Suprapubic skin (tissue), 4 donors: Measurements from ENCODE around the gene SNRPA. TPM values are rescaled to one million over a fixed set of nuclear protein-coding genes. Genes with fewer than 3 reads are reported as not detected.
"Not testable (repeated sequence)": the region's sequence is repeated elsewhere in the genome, so short reads cannot be mapped to it uniquely, and the experiment has no call there.

ENCODE experiments used
- DNase-seq, 2 donors: peaks; one replicate each; pipeline ENCODE4 v3.0.0-alpha.2; 2019; ENCODE audit warnings: low spot score in 2 of 2
- H3K27ac ChIP-seq: fragments of 200-600 bp; sonication (generic); one replicate; pipeline ENCODE4 v1.5.1; 2019
- H3K27me3 ChIP-seq: fragments of 200-600 bp; sonication (generic); one replicate; pipeline ENCODE4 v1.5.1; 2019
- H3K36me3 ChIP-seq: fragments of 200-600 bp; sonication (generic); one replicate; pipeline ENCODE4 v1.5.1; 2019
- H3K4me1 ChIP-seq: fragments of 200-600 bp; sonication (generic); one replicate; pipeline ENCODE4 v1.5.1; 2019
- H3K4me3 ChIP-seq: fragments of 200-600 bp; sonication (generic); one replicate; pipeline ENCODE4 v1.5.1; 2019; ENCODE audit warnings: mild to moderate bottlenecking
- H3K9me3 ChIP-seq: fragments of 200-600 bp; sonication (generic); one replicate; pipeline ENCODE4 v1.5.1; 2019
- CTCF ChIP-seq, 2 donors: fragments of 200-600 bp in 1 of 2; fragments of 450-650 bp in 1 of 2; sonication (generic) in 1 of 2; IDR thresholded peaks; one replicate each; pipeline ENCODE4 v1.5.1; 2016 to 2019; ENCODE audit warnings: antibody characterized with exemption in 2 of 2, mild to moderate bottlenecking in 1 of 2, moderate library complexity in 1 of 2
- EP300 ChIP-seq: sonication (generic); formaldehyde crosslinking; IDR thresholded peaks from one replicate; pipeline ENCODE4 v1.6.1; 2017; ENCODE audit warnings: antibody characterized with exemption
- POLR2A ChIP-seq, 2 donors: fragments of 450-650 bp; IDR thresholded peaks; one replicate each; pipeline ENCODE4 v1.6.1; 2017; ENCODE audit warnings: antibody characterized with exemption in 2 of 2, mild to moderate bottlenecking in 2 of 2, moderate library complexity in 2 of 2
- POLR2AphosphoS5 ChIP-seq, 3 donors: sonication (generic); formaldehyde crosslinking; IDR thresholded peaks; one replicate each; pipeline ENCODE4 v1.6.1; 2017; ENCODE audit warnings: antibody characterized with exemption in 3 of 3
- WGBS: methylation state at CpG from one replicate; pipeline ENCODE4 v1.1.5; 2018; 5-methylcytosine and 5-hydroxymethylcytosine counted together
- total RNA-seq, 4 donors: library from RNA; depleted of rRNA; stranded (reverse); fragments of >200 nt; gene quantifications; one replicate each; pipeline ENCODE4 v1.1.0, GENCODE V29; 2016

Gene SNRPA
- total RNA-seq, 4 donors from 2014 or later: 49.6 to 52.2 (median 51.0) TPM

DNA sequence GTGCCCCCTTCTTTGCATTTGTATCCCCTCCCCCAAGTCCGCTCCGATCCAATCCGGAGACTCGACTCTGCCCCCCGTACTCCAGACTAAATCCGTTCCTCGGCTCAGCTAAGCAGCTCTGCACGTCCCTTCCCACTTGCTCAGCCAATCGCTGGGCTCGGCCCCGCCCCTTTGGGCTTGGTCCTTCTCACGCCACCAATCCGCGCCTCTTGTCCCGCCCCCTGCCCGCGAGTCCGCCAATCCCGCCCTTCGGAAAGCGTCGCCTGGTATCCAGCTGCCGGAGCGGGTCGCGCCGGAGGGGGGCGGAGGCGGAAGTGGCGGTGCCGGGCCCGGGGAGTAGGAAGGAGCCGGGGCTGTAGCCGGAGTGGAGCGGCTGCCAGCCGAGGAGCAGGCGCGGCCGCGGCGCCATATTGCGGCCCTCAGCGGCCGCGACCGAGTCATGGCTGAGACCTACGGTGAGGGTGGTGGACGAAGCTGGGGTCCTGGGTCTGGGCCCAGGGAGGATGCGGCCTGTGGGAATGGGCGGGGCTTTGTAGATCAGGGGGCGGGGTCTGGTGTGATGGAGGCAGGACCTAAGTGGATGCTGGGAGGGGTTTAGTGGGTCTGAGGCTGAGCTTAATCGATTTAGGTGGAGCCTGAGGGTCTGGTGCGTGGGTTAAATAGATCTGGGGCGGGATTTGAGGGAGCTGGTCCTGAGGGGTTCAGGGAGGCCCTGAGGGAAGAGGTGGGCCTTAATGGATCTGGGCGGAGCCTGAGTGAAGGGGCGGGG lies 27.1 kb downstream of the SNRPA start, which contains the start of gene RAB4B:
Gene RAB4B, plus strand, starts transcription at position 311 of the 769 bp plus-strand sequence. Its CDS starts 129 bp downstream, at position 440.
- H3K4me3 ChIP-seq: peak within 1 kb of the TSS; percentile 62
- peaks cover 18% of the 10 kb centered on the region for H3K4me1 ChIP-seq
- H3K9me3 ChIP-seq: no peaks in the 10 kb centered on the region
- H3K27ac ChIP-seq: peak within 1 kb of the TSS; percentile 93
- under 1% methylated on average over 39 of the region's 56 CpGs for whole genome bisulfite sequencing
- DNase-seq: peak; percentile 100
- H3K27me3 ChIP-seq: no peaks in the 10 kb centered on the region
- H3K36me3 ChIP-seq: no peaks in the 10 kb centered on the region
- TF ChIP-seq CTCF (IDR thresholded peaks at IDR 0.05): peak in 1 of 2 donors; percentile 9
- TF ChIP-seq POLR2AphosphoS5 (IDR thresholded peaks at IDR 0.05): peak in 2 of 3 donors; percentile 89 to 93
- TF ChIP-seq EP300: no peak
- peak in 1 of 2 donors; percentile 78 for TF ChIP-seq POLR2A (IDR thresholded peaks at IDR 0.05)

DNA sequence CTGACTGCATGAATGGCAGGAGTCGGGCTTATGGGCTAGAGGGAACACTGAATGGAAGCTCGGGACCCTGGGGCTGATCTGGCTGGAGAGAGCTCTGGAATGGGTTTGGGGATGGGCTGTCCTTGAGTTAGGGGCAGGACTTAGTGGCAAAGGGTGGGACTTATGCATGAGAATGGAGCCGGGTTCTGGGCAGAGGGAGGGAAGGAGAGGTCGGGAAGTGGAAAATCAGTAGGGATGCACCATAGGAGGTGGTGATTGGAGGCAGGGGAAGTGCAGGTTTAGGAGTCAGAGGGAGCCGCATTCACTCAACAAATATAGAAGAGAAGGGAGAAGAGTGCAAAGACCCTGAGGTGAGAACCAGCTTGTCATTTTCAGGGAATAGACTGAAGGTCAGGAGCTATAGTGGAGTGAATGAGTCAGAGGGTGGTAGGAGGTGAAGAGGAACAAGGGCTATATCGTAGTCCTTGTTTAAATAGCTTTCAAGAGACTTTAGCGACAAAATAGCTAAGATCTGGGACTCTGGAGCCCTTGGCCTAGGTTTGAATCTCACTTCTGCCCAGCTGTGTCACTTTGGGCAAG lies 27.8 kb downstream of the SNRPA start:
- H3K27me3 ChIP-seq: no peaks in the 10 kb centered on the region
- H3K4me1 ChIP-seq: peaks cover 18% of the 10 kb centered on the region
- H3K9me3 ChIP-seq: no peaks in the 10 kb centered on the region
- no peak for DNase-seq
- H3K27ac ChIP-seq: peak overlapping the region; percentile 93
- WGBS: 16% methylated on average over 7 of the region's 7 CpGs
- TF ChIP-seq EP300 (no peak), CTCF (IDR thresholded peaks at IDR 0.05) (no peak), POLR2A (IDR thresholded peaks at IDR 0.05) (no peak), POLR2AphosphoS5 (IDR thresholded peaks at IDR 0.05) (no peak)
- H3K36me3 ChIP-seq: peaks cover 3% of the 10 kb centered on the region
- H3K4me3 ChIP-seq: peak overlapping the region; percentile 62

- DNase-seq: no peak
- no peak for TF ChIP-seq POLR2AphosphoS5 (IDR thresholded peaks at IDR 0.05)
- no peak for TF ChIP-seq EP300
- TF ChIP-seq POLR2A (IDR thresholded peaks at IDR 0.05): no peak
- TF ChIP-seq CTCF (IDR thresholded peaks at IDR 0.05): no peak
- Histone ChIP-seq H3K27me3 (no peaks in the 10 kb centered on the region), H3K4me3 (no peak overlapping the region), H3K36me3 (peaks cover 12% of the 10 kb centered on the region), H3K27ac (no peak overlapping the region), H3K9me3 (no peaks in the 10 kb centered on the region), H3K4me1 (peaks cover 18% of the 10 kb centered on the region)
- WGBS: 94% methylated on average over 5 of the region's 5 CpGs
Observed at GRCh38 chr19:40780582-40780981, 29.6 kb downstream of the SNRPA start.

GRCh38 chr19:40781140-40781539 lies 30.1 kb downstream of the SNRPA start:
- no peaks in the 10 kb centered on the region for H3K27me3 ChIP-seq
- peaks cover 12% of the 10 kb centered on the region for H3K36me3 ChIP-seq
- peaks cover 18% of the 10 kb centered on the region for H3K4me1 ChIP-seq
- DNase-seq: no peak
- TF ChIP-seq POLR2AphosphoS5 (IDR thresholded peaks at IDR 0.05) (no peak), POLR2A (IDR thresholded peaks at IDR 0.05) (no peak), CTCF (IDR thresholded peaks at IDR 0.05) (no peak), EP300 (no peak)
- H3K4me3 ChIP-seq: no peak overlapping the region
- 92% methylated on average over 7 of the region's 7 CpGs for WGBS
- no peak overlapping the region for H3K27ac ChIP-seq
- no peaks in the 10 kb centered on the region for H3K9me3 ChIP-seq

DNA sequence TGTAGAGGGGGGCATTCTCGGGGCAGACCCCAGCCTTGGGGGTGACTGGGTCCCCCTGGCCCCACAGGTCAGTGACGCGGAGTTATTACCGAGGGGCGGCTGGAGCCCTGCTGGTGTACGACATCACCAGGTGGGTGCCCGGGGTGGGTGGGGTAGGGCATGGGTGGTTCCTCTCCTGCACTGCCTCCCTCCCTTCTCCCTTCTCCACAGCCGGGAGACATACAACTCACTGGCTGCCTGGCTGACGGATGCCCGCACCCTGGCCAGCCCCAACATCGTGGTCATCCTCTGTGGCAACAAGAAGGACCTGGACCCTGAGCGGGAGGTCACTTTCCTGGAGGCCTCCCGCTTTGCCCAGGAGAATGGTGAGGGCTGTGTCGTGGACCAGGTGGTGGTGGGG lies 32.7 kb downstream of the SNRPA start:
- DNase-seq: no peak
- H3K4me1 ChIP-seq: peaks cover 6% of the 10 kb centered on the region
- no peak overlapping the region for H3K27ac ChIP-seq
- no peaks in the 10 kb centered on the region for H3K9me3 ChIP-seq
- TF ChIP-seq EP300 (no peak), POLR2A (IDR thresholded peaks at IDR 0.05) (no peak), POLR2AphosphoS5 (IDR thresholded peaks at IDR 0.05) (no peak)
- H3K36me3 ChIP-seq: peaks cover 27% of the 10 kb centered on the region
- 92% methylated on average over 7 of the region's 14 CpGs for WGBS
- no peak overlapping the region for H3K4me3 ChIP-seq
- no peaks in the 10 kb centered on the region for H3K27me3 ChIP-seq

DNA sequence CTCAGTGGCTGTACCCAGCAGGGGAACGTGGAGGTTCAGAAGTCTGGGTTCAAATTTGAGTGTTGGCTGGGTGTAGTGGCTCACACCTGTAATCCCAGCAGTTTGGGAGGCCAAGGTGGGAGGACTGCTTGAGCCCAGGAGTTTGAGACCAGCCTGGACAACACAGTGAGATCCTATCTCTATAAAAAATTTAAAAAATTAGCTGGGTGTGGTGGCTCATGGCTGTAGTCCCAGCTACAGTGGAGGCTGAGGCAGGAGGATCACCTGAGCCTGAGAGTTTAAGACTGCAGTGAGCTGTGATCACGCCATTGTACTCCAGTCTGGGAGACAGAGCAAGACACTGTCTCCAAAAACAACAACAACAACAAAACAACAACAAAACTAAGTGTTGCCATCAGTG lies 33.1 kb downstream of the SNRPA start:
- H3K4me3 ChIP-seq, H3K4me1 ChIP-seq, H3K27me3 ChIP-seq, H3K9me3 ChIP-seq, DNase-seq, H3K27ac ChIP-seq: not testable (repeated sequence)
- H3K36me3 ChIP-seq: peaks cover 30% of the 10 kb centered on the region
- WGBS: 92% methylated on average over 2 of the region's 2 CpGs
